ENCODE data around the gene SLC25A43.
"Not testable (repeated sequence)": the region's sequence is repeated elsewhere in the genome, so short reads cannot be mapped to it uniquely, and the experiment has no call there.

The SLC25A43 gene

DNA sequence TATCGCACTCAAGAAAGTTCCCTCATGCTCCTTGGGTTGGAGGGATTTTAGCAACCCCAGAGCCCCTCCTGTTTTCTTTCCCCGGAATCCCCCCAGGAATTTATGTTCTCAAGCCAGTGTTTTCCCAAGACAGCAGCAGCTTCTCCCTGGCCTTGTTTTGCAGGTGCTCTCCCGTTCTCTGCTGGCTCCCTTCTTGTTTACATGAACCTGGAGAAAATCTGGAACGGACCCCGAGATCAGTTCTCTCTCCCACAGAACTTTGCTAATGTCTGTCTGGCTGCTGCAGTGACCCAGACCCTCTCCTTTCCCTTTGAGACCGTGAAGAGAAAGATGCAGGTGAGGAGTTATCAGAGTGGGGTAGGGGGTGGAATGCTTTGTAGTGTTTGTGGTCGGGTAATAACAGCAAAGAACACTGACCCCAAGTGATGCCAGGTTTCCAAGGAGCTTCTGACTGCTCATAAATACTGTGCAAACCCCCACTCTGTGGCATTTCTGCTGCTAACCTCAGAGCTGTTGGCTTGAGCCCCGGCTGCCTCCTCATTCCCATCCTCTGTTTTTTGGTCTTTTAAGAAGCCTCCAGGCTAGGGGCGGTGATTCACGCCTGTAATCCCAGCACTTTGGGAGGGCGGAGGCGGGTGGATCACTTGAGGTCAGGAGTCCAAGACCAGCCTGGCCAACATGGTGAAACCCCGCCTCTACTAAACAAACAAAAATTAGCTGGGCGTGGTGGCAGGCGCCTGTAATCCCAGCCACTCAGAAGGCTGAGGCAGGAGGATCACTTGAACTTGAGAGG lies 11.1 kb downstream of the SLC25A43 start:
- DNase-seq = peak; percentile 88

DNA sequence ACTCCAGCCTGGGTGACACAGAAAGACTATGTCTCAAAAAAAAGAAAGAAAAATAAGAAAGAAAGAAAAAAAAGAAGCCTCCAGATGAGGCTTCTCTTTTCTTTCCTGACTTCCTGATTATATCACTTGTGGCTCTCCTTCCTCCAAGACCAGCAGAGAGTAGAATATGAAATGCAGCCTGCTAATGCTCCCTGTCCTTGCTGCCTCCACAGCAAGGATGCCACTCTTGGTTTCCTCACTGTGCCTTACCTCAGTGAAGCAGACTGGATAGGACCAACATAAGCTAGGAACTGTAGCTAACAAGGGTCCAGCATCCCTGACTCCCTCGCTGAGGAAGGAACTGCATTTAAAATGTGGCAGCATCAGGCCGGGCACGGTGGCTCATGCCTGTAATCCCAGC lies 11.7 kb downstream of the SLC25A43 start:
- DNase-seq = no peak

DNA sequence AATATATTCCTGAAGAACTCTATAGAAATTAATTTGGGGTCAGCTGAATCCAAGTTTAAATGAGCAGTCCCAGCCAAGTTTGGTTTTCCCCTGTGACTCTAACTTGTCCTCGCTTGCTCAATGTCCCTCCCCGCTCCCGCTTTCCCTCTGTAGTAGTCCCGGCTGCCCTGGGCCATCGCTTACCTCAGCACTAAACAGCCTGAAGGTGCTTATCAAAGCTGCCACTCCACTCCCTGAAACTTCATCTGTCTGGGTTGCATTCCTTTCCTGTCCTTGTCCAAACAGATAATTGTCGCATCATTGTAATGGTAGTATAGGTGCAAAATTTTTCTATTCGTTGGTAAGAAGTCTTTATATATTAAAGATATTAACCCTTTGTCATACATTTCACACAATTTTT lies 12.8 kb downstream of the SLC25A43 start:
- DNase-seq = no peak

DNA sequence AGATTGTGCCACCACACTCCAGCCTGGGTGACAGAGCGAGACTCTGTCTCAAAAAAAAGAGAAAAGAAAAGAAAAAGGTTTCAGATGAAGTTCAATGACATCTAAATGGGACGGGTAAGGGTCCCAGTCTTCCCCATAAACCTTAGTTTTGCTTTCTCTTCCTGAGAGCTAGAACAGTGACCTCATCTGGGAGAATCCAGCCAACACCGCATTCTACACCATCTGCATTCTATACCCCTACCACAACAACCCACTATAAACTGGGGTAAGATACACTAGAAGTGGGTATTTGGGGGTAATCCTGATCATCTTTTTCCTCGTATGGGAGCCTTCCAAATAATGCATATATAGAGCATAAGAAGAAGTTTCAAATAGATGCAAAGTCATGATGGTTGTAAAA lies 18.2 kb downstream of the SLC25A43 start:
- no peak for DNase-seq

DNA sequence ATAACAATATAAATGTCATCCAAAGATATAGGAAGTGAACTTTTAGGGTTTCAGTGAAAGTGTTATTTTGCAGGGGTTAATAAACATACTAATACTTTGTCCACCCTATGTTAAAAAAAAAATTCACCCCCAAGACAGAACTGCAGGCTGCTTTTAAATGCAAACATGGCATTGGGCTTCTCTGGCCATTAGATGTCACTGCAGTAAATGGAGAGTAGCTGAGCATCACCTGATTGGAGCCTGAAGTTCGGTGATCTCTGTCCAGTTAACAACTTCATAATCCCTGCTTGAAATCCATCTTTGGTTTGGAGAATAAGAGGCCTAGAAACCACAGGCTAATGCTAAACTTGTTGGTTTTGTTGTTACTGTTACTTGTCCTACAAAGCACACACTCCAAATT lies 18.7 kb downstream of the SLC25A43 start:
- no peak for DNase-seq

DNA sequence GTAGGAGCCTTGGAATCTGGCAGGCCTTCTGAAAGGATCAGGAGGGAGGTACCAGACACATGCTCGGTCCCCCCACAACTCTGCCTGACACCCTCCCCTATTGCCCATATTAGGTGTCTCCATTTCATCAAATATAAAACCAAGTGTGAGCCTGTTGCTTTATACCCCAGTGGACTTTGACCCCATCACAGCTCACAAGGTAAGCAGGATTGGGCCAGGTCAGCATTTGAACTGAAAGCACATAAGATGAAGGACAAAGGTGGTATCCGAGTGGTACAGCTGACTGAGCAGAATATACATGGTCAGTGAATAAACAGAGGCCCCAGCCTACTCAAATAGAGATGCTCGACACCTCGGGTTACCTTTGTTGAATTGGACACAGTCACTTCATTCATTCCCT lies 20.0 kb downstream of the SLC25A43 start:
- no peak for DNase-seq

DNA sequence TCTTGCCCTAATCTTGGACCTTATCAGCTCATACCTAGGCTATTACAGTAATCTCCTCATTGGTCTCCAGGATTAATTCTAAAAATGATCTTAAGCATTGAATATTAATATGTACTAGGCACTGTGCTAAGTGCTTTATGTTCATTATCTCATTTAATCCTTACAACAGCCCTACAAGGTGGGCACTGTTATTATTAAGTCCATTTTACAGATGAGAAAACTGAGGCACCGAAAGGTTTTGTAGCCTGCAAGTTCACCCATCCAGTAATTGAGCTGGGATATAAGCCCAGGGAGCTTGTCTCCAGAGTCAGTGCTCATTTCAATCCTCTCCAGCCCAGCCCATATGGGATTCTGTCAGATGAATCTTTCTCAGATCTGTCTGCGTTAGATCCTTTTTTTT lies 20.8 kb downstream of the SLC25A43 start:
- DNase-seq = no peak

DNA sequence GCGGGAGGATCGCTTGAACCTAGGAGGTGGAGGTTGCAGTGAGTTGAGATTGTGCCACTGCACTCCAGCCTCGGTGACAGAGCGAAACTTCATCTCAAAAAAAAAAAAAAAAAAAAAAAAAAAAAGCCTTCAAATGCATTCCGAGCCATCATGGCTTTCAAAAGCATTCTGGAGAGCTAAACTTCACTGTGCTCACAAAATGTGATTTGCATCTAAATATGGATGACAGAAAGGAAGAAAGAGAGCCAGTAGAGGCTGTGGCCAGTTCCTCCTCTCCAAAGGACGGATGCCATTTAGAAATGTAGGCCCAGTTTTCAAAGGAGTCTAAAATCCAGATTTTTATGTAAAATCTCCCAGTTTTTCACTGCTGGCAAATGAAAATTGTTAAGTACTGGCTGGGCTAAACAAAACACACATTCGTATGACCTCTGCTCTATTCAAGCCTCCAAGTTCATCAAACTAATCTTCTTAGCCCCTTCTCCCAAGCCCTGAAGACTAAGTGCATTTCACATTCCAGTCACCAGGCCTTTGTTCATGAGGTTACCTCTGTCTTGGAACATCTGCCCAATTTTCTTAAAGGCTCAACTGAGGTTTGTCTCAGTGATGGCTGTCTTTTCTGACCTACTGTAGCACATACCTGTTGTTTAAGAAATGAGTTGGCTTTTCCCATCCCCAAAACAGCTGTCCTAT lies 22.0 kb downstream of the SLC25A43 start:
- no peak for DNase-seq

DNA sequence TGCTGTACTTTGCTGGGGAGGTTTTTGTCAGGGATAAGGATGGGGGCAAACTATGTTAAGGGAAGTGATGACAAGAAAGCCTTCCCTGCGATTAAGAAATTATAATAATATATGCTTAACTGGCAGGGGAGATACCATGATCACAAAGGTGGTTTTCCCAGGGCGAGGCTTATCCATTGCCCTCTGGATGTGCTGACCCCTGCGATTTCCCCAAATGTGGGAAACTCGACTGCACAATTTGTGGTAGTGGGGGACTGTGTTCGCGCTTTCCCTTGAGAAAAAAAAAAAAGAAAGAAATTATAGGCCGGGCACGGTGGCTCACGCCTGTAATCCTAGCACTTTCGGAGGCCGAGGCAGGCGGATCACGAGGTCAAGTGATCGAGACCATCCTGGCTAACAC lies 24.5 kb downstream of the SLC25A43 start:
- no peak for DNase-seq

DNA sequence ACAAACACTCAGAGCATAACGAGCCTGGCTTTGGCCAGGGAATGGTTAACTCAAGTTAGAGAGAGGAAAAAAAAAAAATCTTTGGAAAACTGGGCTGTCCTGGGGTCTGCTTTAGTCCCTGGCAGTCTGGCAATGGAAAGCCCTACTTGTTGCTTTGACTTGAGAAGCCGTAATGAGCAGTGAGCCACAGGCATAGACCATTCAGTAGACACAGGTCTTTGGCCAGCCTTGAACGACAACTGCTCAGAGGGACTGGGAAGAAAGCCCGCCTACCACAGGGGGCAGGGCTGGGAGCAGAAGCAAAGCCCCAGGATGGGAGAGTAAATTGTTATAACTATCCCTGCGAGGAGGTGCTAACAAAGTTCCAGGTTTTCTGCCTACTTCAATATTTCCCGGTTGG lies 25.9 kb downstream of the SLC25A43 start:
- DNase-seq = no peak

DNA sequence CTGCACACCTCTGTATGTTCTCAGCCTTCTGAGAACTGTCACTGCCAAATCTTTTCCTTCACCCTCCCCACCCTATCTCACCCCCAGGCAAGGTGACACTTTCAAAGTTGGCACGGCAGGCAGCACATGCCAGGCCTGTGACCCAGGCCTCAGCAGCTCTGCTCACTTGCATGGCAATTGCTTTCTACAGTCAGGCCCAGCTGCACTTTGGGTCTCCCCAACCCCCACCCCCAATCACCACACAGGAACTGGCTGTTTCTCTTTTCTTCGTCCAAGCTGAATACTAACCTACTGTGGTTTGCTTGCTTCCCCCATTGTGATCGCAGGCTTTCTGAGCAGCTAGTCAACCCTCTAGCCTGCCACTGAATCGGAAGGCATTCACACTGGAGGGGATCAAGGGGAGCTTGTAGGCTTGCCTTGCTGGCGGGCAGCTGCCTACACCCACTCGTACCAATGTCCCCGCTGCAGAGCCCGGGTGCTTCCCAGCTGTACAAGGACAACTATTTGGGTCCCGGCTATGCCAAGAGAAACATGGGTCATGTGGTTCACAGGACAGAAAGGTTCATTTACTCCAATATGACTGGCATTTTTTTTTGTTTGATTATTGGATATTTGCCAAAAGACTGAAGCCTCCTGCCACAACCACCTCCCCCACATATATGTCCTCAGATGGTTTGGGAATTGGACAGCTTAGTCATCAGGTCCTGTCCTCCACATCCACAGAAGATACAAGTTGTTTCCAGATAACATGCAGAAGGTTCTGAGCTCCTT lies 28.1 kb downstream of the SLC25A43 start:
- DNase-seq = no peak

DNA sequence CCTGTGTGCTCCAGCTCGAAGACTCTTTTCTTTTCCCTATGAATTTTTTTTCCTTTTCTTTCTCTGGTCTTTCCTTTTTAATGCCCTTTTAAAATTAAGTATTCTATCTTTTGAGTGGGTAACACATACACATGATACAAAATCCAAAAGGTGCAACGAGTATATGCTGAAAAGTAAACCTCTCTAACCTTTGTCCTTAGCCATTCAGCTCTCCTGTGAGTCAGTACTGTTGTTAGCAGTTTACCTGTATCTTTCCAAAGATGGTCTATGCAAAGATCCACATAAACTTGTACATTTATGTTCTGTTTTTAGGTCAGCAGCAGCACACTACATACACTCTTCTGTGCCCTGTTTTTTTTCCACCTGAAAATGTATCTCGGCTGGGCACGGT lies 28.7 kb downstream of the SLC25A43 start:
- no peak for DNase-seq

DNA sequence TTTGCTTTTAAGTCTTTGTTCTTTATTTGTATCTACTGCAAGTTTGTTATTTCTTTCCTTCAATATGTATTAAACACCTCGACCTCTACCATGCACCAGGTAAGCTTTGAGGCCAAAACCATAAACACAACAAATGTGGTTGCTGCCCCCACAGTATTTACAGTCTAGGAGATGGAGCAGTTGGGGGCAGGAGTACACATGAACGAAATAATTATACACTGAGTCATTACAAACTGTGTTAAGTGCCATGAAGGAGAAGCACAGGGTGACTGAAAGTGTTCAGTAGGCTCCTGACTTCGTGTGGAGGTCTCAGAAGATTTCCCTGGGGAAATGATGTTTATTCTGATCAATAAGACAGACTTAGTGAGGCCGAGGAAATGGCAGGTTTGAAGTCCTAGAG lies 30.3 kb downstream of the SLC25A43 start:
- DNase-seq = no peak

DNA sequence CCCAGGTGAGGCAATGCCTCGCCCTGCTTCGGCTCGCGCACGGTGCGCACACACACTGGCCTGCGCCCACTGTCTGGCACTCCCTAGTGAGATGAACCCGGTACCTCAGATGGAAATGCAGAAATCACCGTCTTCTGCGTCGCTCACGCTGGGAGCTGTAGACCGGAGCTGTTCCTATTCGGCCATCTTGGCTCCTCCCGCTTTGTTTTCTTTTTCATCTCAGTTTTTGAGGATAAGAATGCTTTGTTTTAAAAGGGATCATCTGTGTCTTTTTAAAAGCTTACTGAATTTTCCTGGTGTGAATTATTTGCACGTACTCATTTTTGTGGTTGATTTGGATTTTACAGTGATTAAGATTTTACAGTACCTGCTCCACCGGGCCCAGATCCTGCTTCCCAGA lies 42.2 kb downstream of the SLC25A43 start:
- DNase-seq = not testable (repeated sequence)

DNA sequence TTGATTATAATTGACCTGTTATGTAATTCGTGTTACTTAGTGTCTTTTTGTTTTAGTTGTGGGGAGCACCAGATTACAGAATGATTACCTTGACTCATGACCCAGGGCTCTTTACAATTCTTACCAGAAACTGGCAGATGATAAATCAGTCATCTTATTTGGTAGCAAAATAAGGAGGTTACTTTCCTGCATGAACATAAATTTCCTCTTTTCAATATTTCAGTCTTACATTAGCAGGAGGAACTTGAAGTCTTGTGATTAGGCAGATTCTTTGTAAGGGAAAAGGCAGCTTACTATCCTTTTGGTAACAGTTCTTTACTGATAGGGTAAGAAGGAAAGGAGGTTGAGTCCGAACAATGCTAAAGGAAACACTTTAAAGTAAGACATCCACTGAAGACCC lies 43.1 kb downstream of the SLC25A43 start:
- no peak for DNase-seq

DNA sequence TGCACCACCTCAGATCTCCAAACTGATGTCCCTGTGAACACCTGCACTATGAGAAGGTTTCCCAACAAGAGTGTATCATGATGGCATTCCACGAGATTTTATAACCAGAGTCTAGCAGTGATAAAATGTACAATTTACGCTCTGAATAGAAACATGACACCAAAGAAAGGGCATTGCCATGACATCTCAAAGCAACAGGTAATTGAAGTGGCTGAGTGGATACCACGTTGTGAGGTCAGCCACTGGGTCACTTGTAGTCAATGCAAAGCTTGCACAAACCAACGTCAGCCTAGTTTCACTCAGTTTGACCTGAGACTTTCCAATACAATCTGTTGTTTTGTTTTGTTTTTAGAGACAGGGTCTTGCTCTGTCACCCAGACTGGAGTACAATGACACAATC lies 54.1 kb downstream of the SLC25A43 start:
- no peak for DNase-seq

DNA sequence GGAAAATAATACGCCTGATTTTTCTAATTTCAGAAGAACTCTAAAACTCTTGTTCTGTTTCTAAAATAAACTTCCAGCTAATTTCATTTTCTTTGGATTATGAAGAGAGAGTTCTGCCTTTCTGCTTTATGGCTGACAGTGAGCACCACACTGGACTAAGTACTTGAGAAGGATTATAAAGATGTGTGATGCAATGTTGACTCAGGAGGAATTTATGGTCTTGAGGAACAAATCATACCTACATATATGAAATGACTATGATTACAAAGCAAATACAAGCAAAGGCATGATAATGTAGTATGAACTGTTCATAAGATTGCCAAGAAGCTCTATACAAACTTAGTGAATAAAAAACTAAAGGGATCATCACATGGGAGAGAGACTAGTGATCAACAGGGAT lies 56.1 kb downstream of the SLC25A43 start:
- DNase-seq = peak; percentile 2

DNA sequence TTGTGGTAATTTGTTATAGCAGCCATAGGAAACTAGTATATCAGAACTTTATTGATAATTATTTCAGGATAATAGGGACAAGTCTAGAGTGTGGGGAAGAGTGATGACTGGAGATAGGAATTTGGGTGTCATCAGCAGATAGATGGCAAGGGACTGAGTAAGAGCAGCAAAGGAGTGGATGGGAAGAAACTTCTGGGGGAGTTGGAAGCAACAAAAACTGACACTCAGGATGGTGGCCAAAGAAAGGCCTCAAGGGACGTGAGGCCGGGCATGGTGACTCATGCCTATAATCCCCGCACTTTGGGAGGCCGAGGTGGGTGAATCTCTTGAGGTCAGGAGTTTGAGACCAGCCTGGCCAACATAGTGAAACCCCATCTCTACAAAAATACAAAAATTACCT lies 60.0 kb downstream of the SLC25A43 start:
- no peak for DNase-seq

DNA sequence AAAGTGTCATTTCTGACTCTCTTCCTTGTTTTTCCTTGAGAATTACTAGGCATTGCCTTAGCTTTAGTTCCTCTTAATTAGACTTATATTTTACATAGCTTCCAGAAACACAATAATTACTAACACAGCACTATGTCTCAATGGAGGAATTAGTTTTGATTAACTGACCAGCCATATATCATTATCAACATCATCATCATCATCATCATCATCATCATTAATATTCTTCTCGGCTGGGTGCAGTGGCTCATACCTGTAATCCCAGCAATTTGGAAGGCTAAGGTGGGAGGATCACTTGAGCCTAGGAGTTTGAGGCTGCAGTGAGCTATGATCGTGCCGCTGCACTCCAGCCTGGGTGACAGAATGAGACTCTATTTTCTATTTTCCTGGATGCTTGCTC lies 66.4 kb downstream of the SLC25A43 start:
- no peak for DNase-seq

DNA sequence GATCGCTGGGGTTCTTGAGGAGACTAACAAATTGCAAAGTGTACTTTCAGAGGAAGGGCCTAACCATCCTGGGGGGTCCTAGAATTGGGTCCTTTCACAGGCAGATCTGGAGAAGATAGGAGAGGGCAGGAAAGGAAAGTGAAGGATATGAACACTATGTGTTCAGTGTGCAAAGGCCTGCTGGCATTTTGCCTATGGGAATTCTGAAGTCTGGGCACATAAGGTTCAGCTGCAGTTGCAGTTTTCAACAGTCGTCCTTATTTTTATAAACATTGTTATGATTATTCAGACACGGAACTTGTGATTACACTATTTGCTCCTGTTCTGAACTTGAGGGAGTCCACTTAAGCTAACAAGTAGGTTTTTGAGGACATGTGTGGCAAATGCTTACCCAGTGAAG lies 67.8 kb downstream of the SLC25A43 start:
- DNase-seq = no peak

DNA sequence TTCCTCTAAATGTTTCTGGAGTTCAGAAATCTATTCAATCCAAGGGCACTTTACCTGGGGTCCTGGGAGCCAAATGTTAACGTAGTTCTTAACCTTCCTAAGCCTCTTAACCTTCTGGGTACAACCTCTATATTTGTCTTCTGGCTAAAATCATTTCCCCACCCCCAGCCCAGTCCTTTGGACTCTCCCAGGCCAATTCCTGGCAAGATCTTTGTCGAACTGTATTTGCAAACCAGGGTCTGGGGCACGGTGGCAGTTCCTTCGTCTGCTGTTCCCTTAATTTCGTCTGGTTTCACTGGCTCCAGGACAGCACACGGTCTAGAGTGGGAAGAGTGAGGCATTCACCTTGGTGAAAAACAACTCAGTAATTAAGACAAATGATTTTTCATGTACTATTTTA lies 68.3 kb downstream of the SLC25A43 start:
- DNase-seq = no peak

DNA sequence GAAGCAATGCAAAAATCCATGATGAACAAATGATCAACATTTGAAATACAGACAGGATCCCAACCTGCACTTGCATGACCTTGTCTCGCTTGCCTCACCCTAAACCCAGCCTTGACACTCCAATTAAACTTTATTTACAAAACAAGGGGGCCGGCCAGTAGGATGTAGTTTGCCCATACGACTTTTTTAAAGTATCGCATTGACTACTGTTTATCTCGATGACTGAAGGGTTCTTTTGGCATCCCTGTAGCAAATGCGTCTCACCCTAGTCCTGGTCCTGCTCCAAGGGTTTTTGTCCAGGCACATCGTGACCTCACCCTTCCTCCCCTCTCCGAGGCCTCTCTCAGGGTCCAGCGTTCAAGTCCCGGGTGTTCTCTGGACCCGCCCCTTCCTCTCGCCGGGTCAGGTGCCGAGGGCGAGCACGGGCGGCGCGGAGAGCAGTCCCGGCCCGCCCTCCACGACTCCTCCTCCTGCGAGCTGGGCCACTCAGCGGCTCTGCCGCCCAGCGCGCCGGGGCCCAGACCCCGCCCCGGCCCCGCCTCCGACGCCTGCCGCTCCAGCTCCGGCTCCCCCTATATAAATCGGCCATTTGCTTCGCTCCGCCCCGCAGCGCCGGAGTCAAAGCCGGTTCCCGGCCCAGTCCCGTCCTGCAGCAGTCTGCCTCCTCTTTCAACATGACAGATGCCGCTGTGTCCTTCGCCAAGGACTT lies 68.9 kb downstream of the SLC25A43 start, which contains the start of gene SLC25A5:
SLC25A5 (plus strand) TSS at position 603 of the 709 bp plus-strand sequence; CDS start at position 675, 72 bp downstream.
- DNase-seq = peak; percentile 77

All from NCI-H226 (cell line).